Kidney (tissue), 14 donors: ENCODE results near the gene MDM4. TPM values are rescaled to one million over a fixed set of nuclear protein-coding genes. Genes with fewer than 3 reads are reported as not detected.

Source experiments
- DNase-seq, 5 donors: peaks; one replicate each; pipeline ENCODE4 v3.0.0-alpha.2; 2013 to 2020
- FAIRE-seq: peaks from 2 replicates; lab custom pipeline; 2012; peaks lifted over from hg19 to GRCh38; lab: Jason Lieb, UNC
- H3K27ac ChIP-seq, 2 donors: one replicate each; pipeline ENCODE4 v1.7.0; 2013; ENCODE audit warnings: low read depth in 2 of 2, low read length in 2 of 2, inconsistent platforms in 1 of 2
- H3K27me3 ChIP-seq: one replicate; pipeline ENCODE4 v1.7.1; 2013; ENCODE audit warnings: low read length, inconsistent platforms; ENCODE audit not compliant: control insufficient read depth, insufficient read depth
- H3K36me3 ChIP-seq, 3 donors: one replicate each; pipeline versions ENCODE4 v1.7.0 to v1.7.1; 2013; ENCODE audit warnings: low read length in 3 of 3, control low read depth in 1 of 3, inconsistent platforms in 1 of 3; ENCODE audit not compliant: insufficient read depth in 3 of 3, control insufficient read depth in 2 of 3
- H3K4me1 ChIP-seq, 3 donors: one replicate each; pipeline versions ENCODE4 v1.7.0 to v1.7.1; 2013; ENCODE audit warnings: low read length in 3 of 3, inconsistent platforms in 1 of 3, low read depth in 1 of 3; ENCODE audit not compliant: control insufficient read depth in 2 of 3, insufficient read depth in 2 of 3
- H3K4me3 ChIP-seq, 3 donors: one replicate each; pipeline versions ENCODE4 v1.7.0 to v1.8.1; 2013; ENCODE audit warnings: low read length in 3 of 3, control low read depth in 1 of 3, inconsistent platforms in 1 of 3
- H3K9ac ChIP-seq, 3 donors: one replicate each; pipeline versions ENCODE4 v1.7.0 to v1.7.1; 2013; ENCODE audit warnings: low read length in 3 of 3, control low read depth in 1 of 3, inconsistent platforms in 1 of 3
- H3K9me3 ChIP-seq, 3 donors: one replicate each; pipeline versions ENCODE4 v1.7.0 to v1.7.1; 2013; ENCODE audit warnings: low read length in 3 of 3, control low read depth in 1 of 3, inconsistent platforms in 1 of 3; ENCODE audit not compliant: control insufficient read depth in 2 of 3, insufficient read depth in 1 of 3
- CTCF ChIP-seq: IDR thresholded peaks from 3 replicates; pipeline ENCODE4 v1.5.1; 2012; ENCODE audit warnings: mild to moderate bottlenecking, moderate library complexity, borderline replicate concordance; ENCODE audit not compliant: insufficient read depth; ENCODE audit errors: extremely low read depth
- intact Hi-C: fragments of 100-400 bp; cut with DNase I; formaldehyde crosslinking; loops from one replicate; pipeline ENCODE4 v1.11.1; 2022
- polyA plus RNA-seq: library from polyadenylated mRNA; stranded (reverse); fragments of 350-450 nt; fragmentation: Illumina TruSeq; extraction: RNeasy Lipid Tissue Mini Kit (QIAGEN cat#74804); gene quantifications from one replicate; pipeline ENCODE4 v1.2.3, GENCODE V29; 2014; ENCODE audit warnings: low read depth, low replicate concordance; ENCODE audit not compliant: insufficient read depth
- total RNA-seq: library from RNA; stranded (reverse); fragmentation: NEBNext Ultra II Directional; extraction: Animal tissue kit (Norgen Biotek cat#: 25700); gene quantifications from one replicate; pipeline ENCODE4 v1.2.1, GENCODE V29; 2021
- donor health status: control.
- donor health status: control.
- donor health status: control.
- donor health status: control.
- donor health status: control.
- donor health status: DM: yes; HTN: yes; CAD: no.
- donor health status: Normal renal cell carcinoma (clear cell type).

MDM4 gene
- total and polyA plus RNA-seq, 2 donors from 2014 or later: 6.3 to 87.9 TPM

GRCh38 chr1:204523605-204524215 lies 7.5 kb downstream of the MDM4 start:
- FAIRE-seq: no peak
- H3K27ac ChIP-seq: no peak overlapping the region
- no peak for TF ChIP-seq CTCF

GRCh38 chr1:204524986-204525385 lies 8.8 kb downstream of the MDM4 start:
- intact Hi-C loops: no loop called here
- Histone ChIP-seq H3K4me3 (no peak overlapping the region), H3K4me1 (no peaks in the 10 kb centered on the region), H3K36me3 (peaks cover 0 to 22% (median 10%) of the 10 kb centered on the region in 3 donors), H3K27me3 (no peaks in the 10 kb centered on the region), H3K27ac (no peak overlapping the region), H3K9ac (no peak overlapping the region), H3K9me3 (peaks cover 0 to 4% (median 0%) of the 10 kb centered on the region in 3 donors)
- no peak for TF ChIP-seq CTCF
- FAIRE-seq: no peak
- no peak for DNase-seq

More at GRCh38 chr1:204523605-204524215, 7.5 kb downstream of the MDM4 start:
- Histone ChIP-seq H3K9me3 (peaks cover 0 to 4% (median 0%) of the 10 kb centered on the region in 3 donors), H3K4me1 (no peaks in the 10 kb centered on the region), H3K36me3 (peaks cover 0 to 12% (median 8%) of the 10 kb centered on the region in 3 donors), H3K4me3 (no peak overlapping the region), H3K9ac (no peak overlapping the region), H3K27me3 (no peaks in the 10 kb centered on the region)
- DNase-seq: no peak
- intact Hi-C loops: no loop called here

GRCh38 chr1:204528241-204528640 lies 12.0 kb downstream of the MDM4 start:
- TF ChIP-seq CTCF: no peak
- H3K36me3 ChIP-seq: peaks cover 7 to 36% (median 20%) of the 10 kb centered on the region in 3 donors
- no peak for FAIRE-seq
- H3K4me3 ChIP-seq: no peak overlapping the region
- H3K9ac ChIP-seq: no peak overlapping the region
- intact Hi-C loops: no loop called here
- no peaks in the 10 kb centered on the region for H3K4me1 ChIP-seq
- H3K27me3 ChIP-seq: no peaks in the 10 kb centered on the region
- DNase-seq: no peak
- no peak overlapping the region for H3K27ac ChIP-seq
- H3K9me3 ChIP-seq: peaks cover 0 to 4% (median 0%) of the 10 kb centered on the region in 3 donors

GRCh38 chr1:204528677-204529076 lies 12.5 kb downstream of the MDM4 start:
- intact Hi-C loops: no loop called here
- Histone ChIP-seq H3K36me3 (peaks cover 7 to 36% (median 20%) of the 10 kb centered on the region in 3 donors), H3K27ac (no peak overlapping the region), H3K27me3 (no peaks in the 10 kb centered on the region), H3K4me1 (no peaks in the 10 kb centered on the region), H3K9ac (no peak overlapping the region), H3K4me3 (no peak overlapping the region), H3K9me3 (peaks cover 0 to 3% (median 0%) of the 10 kb centered on the region in 3 donors)
- FAIRE-seq (no peak), DNase-seq (no peak)
- no peak for TF ChIP-seq CTCF
